Thyroid gland (tissue), 4 donors: ENCODE results near the gene PLEKHH3. TPM values are rescaled to one million over a fixed set of nuclear protein-coding genes. Genes with fewer than 3 reads are reported as not detected.

Experiments used
- DNase-seq, 2 donors: peaks; one replicate each; pipeline ENCODE4 v3.0.0-alpha.2; 2019
- H3K27ac ChIP-seq, 3 donors: fragments of 200-600 bp; sonication (generic); 1 replicate in 2 of 3; 2 replicates in 1 of 3; pipeline ENCODE4 v1.5.1; 2016 to 2019; ENCODE audit warnings: mild to moderate bottlenecking in 1 of 3, moderate library complexity in 1 of 3
- H3K27me3 ChIP-seq: fragments of 200-600 bp; sonication (generic); one replicate; pipeline ENCODE4 v1.5.1; 2019
- H3K36me3 ChIP-seq, 2 donors: fragments of 200-600 bp; sonication (generic); one replicate each; pipeline ENCODE4 v1.5.1; 2016 to 2019
- H3K4me1 ChIP-seq, 2 donors: fragments of 200-600 bp; sonication (generic); one replicate each; pipeline ENCODE4 v1.5.1; 2017 to 2019
- H3K4me3 ChIP-seq, 3 donors: fragments of 200-600 bp; sonication (generic); replicated peaks in 1 of 3; 1 replicate in 2 of 3; 2 replicates in 1 of 3; pipeline ENCODE4 v1.5.1; 2016; ENCODE audit warnings: mild to moderate bottlenecking in 1 of 3
- H3K9me3 ChIP-seq: fragments of 200-600 bp; sonication (generic); one replicate; pipeline ENCODE4 v1.5.1; 2017
- POLR2A ChIP-seq, 2 donors: fragments of 450-650 bp; IDR thresholded peaks; one replicate each; pipeline ENCODE4 v1.6.1; 2017; ENCODE audit warnings: antibody characterized with exemption in 2 of 2, mild to moderate bottlenecking in 2 of 2, moderate library complexity in 1 of 2
- WGBS, 2 donors: methylation state at CpG; one replicate each; pipeline ENCODE4 v1.1.5; 2017; 5-methylcytosine and 5-hydroxymethylcytosine counted together
- intact Hi-C: fragments of 100-400 bp; cut with DNase I; formaldehyde crosslinking; loops from one replicate; pipeline ENCODE4 v1.15.1; 2023
- total RNA-seq, 4 donors: library from RNA; depleted of rRNA; stranded (reverse); fragments of >200 nt; gene quantifications; one replicate each; pipeline ENCODE4 v1.2.3, GENCODE V29; 2016
- TF ChIP-seq, protein P1 (sequence below), 6 experiments: fragments of 200-600 bp in 3 of 6; fragments of 450-650 bp in 3 of 6; sonication (generic) in 3 of 6; IDR thresholded peaks; one replicate each; pipeline ENCODE4 v1.5.1; 2016 to 2019; ENCODE audit warnings: antibody characterized with exemption in 6 of 6, mild to moderate bottlenecking in 2 of 6, inconsistent platforms in 1 of 6, moderate library complexity in 1 of 6

The PLEKHH3 gene
- total RNA-seq, 4 donors from 2014 or later, result 22.0 to 30.4 (median 26.4) TPM

DNA sequence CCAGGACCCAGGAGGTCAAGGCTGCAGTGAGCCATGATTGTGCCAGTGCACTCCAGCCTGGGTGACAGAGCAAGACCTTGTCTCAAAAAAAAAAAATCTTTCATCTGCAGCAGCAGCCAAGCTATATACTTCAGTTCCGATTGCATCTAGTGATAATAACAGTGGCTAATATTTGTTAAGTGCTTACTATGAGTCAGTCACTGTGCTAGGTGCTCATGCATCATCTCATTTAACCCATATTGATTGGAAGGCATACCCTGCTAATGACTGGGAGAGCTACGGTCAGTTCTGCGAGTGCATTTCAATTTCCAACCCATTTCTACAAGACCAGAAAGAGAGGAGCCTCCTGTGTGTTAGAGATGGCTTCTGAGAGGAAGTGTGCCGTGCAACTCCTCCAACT, 25.4 kb downstream of the PLEKHH3 start:
- DNase-seq, result no peak
- H3K36me3 ChIP-seq, result no peaks in the 10 kb centered on the region
- H3K9me3 ChIP-seq, result no peaks in the 10 kb centered on the region
- peaks cover 4 to 11% of the 10 kb centered on the region in 2 donors for H3K4me1 ChIP-seq
- no peak overlapping the region for H3K4me3 ChIP-seq
- 78 to 84% methylated on average over 4 of the region's 4 CpGs for WGBS, 2 donors
- intact Hi-C loops, result no loop called here
- no peaks in the 10 kb centered on the region for H3K27me3 ChIP-seq
- TF ChIP-seq, protein P1, sequence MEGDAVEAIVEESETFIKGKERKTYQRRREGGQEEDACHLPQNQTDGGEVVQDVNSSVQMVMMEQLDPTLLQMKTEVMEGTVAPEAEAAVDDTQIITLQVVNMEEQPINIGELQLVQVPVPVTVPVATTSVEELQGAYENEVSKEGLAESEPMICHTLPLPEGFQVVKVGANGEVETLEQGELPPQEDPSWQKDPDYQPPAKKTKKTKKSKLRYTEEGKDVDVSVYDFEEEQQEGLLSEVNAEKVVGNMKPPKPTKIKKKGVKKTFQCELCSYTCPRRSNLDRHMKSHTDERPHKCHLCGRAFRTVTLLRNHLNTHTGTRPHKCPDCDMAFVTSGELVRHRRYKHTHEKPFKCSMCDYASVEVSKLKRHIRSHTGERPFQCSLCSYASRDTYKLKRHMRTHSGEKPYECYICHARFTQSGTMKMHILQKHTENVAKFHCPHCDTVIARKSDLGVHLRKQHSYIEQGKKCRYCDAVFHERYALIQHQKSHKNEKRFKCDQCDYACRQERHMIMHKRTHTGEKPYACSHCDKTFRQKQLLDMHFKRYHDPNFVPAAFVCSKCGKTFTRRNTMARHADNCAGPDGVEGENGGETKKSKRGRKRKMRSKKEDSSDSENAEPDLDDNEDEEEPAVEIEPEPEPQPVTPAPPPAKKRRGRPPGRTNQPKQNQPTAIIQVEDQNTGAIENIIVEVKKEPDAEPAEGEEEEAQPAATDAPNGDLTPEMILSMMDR (IDR thresholded peaks at IDR 0.05), result no peak
- no peak for TF ChIP-seq POLR2A (IDR thresholded peaks at IDR 0.05)
- no peak overlapping the region for H3K27ac ChIP-seq

DNA sequence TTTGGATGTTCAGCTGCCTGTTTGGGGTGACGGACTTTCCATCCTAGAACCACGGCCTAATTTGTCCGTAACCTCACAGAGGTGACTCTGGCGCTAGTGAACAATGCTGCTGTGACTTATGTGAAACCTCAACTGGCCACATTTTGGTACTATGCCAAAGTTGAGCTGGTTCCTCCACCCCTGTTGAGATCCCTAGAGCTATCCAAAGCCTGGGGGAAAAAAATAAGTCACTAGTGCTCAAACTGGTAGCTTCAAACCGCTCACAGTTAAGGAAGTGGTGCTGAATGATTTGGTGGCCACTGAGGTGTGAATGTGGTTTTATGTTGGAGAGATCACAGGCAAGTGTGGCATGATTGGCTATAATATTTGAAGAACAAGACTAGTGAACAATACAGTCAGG, 29.0 kb downstream of the PLEKHH3 start:
- Histone ChIP-seq H3K4me3 (no peak overlapping the region), H3K4me1 (no peaks in the 10 kb centered on the region), H3K27ac (no peak overlapping the region), H3K27me3 (no peaks in the 10 kb centered on the region), H3K9me3 (no peaks in the 10 kb centered on the region), H3K36me3 (no peaks in the 10 kb centered on the region)
- intact Hi-C loops, result no loop called here
- no peak for DNase-seq
- 87% methylated on average over 5 of the region's 5 CpGs for WGBS, 2 donors
- no peak for TF ChIP-seq POLR2A (IDR thresholded peaks at IDR 0.05)
- TF ChIP-seq, protein P1 (IDR thresholded peaks at IDR 0.05), result no peak

DNA sequence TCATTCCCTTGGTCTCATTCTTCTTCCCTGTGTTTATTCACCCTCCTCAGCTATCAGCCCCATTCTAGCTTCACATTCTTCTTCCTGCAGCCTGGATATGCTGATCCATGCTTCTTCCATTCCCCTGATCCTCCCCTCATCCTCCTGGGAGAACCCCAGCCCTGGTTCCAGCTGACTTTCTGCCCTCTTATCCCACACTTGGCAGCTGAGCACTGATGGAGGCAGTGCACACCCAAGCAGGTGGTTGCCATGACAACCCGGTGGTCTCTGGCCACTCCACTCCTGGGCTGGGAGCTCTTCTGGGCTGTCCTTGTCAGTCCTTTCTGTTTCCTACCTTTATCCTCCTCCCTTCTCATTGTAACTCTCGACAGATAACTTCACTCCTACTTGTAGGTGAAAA, 34.5 kb downstream of the PLEKHH3 start:
- no peak for DNase-seq
- Histone ChIP-seq H3K36me3 (no peaks in the 10 kb centered on the region), H3K4me1 (no peaks in the 10 kb centered on the region), H3K27ac (no peak overlapping the region), H3K27me3 (no peaks in the 10 kb centered on the region), H3K4me3 (no peak overlapping the region), H3K9me3 (no peaks in the 10 kb centered on the region)
- TF ChIP-seq, protein P1 (IDR thresholded peaks at IDR 0.05), result no peak
- TF ChIP-seq POLR2A (IDR thresholded peaks at IDR 0.05), result no peak
- intact Hi-C loops, result no loop called here
- WGBS, 2 donors, result 13 to 32% methylated on average over 2 of the region's 2 CpGs

- Histone ChIP-seq H3K9me3 (no peaks in the 10 kb centered on the region), H3K4me1 (no peaks in the 10 kb centered on the region), H3K27ac (no peak overlapping the region), H3K36me3 (no peaks in the 10 kb centered on the region), H3K4me3 (no peak overlapping the region), H3K27me3 (no peaks in the 10 kb centered on the region)
- 95 to 98% methylated on average over 4 of the region's 4 CpGs for WGBS, 2 donors
- TF ChIP-seq, protein P1 (IDR thresholded peaks at IDR 0.05), result no peak
- TF ChIP-seq POLR2A (IDR thresholded peaks at IDR 0.05), result no peak
- no peak for DNase-seq
- intact Hi-C loops, result no loop called here
These were observed 36.7 kb downstream of the PLEKHH3 start for GRCh38 chr17:42640121-42640520.

DNA sequence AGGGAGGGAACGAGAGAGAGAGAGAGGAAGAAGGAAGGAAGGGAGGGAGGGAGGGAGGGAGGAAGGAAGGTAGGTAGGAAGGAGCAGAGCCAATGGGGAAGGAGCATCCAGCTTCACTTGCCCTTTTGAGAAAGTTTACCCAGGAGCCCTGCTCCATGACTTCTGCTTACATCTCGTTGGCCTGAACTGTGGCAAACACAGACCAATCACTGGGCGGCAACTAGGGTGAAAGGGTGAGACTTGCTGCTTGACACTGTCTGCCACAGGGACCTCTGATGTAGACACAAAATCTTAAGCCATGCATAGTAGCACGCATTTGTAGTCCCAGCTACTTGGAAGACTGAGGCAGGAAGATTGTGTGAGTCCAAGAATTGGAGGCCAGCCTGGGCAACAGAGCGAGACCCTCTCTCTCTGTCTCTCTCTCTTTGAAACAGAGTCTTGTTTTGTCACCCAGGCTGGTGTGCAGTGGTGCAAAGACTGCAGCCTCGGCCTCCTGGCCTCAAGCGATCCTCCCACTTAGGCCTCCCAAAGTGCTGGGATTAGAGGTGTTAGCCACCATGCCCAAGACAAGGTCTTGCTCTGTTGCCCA, 37.2 kb downstream of the PLEKHH3 start:
- no peak for DNase-seq
- Histone ChIP-seq H3K27ac (no peak overlapping the region), H3K9me3 (no peaks in the 10 kb centered on the region), H3K4me1 (no peaks in the 10 kb centered on the region), H3K36me3 (no peaks in the 10 kb centered on the region), H3K27me3 (no peaks in the 10 kb centered on the region), H3K4me3 (no peak overlapping the region)
- no peak for TF ChIP-seq POLR2A (IDR thresholded peaks at IDR 0.05)
- TF ChIP-seq, protein P1 (IDR thresholded peaks at IDR 0.05), result no peak
- intact Hi-C loops, result no loop called here
- WGBS, 2 donors, result 72 to 83% methylated on average over 5 to 6 of the region's 7 CpGs
